ENCODE measurements around the gene EVI2A. TPM values are rescaled to one million over a fixed set of nuclear protein-coding genes. Genes with fewer than 3 reads are reported as not detected.

The EVI2A gene
- total and polyA plus RNA-seq, 2 experiments from 2014 or later = 1.3 TPM; not detected in 1

DNA sequence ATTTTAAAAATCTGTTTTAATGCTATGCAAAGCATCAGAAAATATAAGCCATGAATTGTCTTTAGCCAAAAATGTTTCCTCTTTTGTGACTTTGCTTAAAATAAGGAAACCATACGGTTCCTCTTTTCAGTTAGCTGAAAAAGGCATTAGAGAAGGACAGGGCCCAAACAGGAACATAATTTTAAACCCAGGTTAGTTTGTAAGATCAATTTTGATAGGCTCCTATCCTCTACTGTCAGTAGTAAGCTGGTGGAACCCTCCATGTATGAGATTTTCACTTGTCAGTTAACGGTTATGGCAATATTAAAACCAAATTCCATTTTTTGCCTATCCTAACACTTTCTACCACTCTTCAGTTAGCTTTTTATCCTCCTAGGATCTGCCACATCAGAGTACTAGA, 11.9 kb downstream of the EVI2A start (continued):
- TF ChIP-seq EZH2 (IDR thresholded peaks at IDR 0.05; ENCODE audit: low read depth, unreplicated experiment) (no peak), JUNB (IDR thresholded peaks at IDR 0.05; ENCODE audit: unreplicated experiment) (no peak), EZH2phosphoT487 (IDR thresholded peaks at IDR 0.05; ENCODE audit: unreplicated experiment) (no peak)

DNA sequence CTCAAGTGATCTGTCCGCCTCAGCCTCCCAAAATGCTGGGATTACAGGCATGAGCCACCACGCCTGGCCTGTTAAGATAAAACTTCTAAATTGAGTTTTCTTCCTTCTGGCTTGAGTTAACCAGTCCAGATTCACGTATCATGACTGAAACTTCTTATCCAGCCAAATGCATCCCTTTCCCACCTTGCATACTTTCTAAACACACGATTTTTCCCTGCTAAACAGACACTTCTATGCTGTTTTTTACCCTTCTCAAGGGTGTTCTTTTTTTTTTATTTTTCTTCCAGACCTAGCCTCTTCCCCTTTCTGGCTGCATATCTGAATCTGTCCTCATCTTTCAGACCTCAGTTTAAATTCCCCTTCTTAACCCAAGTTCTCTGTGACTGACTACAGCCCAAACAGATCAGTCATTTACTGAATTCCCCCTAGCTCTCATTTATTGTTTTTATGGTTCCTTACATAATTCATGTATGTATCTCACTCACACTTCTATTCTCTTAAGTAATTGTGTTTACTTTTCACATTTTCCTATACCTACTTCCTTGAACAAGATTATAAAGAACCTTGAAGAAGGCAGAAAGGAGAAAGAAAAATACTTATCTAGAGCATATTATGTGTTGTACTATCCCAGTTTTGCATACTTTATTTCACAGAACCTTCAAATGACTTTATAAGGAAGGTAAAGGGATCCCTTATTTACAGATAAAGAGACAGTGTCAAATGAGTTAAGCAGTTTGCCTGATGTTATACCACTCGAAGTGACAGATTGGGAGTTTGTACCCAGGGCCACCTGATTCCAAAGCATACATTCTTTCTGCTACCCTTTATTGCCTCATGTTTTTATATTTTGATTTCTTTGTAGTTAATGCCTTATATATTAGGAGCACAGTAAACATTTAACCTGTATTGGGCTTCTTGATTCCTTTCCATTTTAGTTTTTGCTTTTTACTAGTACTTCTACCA, 12.8 kb downstream of the EVI2A start:
- no peaks in the 10 kb centered on the region for H3K79me2 ChIP-seq (replicated peaks; ENCODE audit: insufficient read depth)
- H3K27me3 ChIP-seq (ENCODE audit: insufficient read depth) = no peaks in the 10 kb centered on the region
- H3K4me1 ChIP-seq (ENCODE audit: insufficient read depth) = peaks cover 5% of the 10 kb centered on the region; the same call in 1 of the 2 replicates
- Mint-ChIP-seq H3K27me3 (ENCODE audit: insufficient read depth, low read depth, poor library complexity) (no peaks in the 10 kb centered on the region), H3K36me3 (ENCODE audit: low read depth) (no peaks in the 10 kb centered on the region), H3K4me3 (no peak overlapping the region), H3K4me1 (peaks cover 9% of the 10 kb centered on the region), H3K9me3 (no peaks in the 10 kb centered on the region), H3K27ac (no peak overlapping the region; the same call in 1 of the 2 replicates)
- no peaks in the 10 kb centered on the region for H3F3A ChIP-seq (replicated peaks; ENCODE audit: low read depth)
- H3K4me2 ChIP-seq = no peak overlapping the region
- H4K20me1 ChIP-seq (replicated peaks; ENCODE audit: insufficient read depth) = no peaks in the 10 kb centered on the region; the same call in 1 of the 2 replicates
- DNase-seq (ENCODE audit: low spot score) = no peak
- peaks cover 7% of the 10 kb centered on the region; the same call in 1 of the 2 replicates for H3K9me2 ChIP-seq (ENCODE audit: insufficient read depth)
- no peak for ATAC-seq
- no peak overlapping the region for H3K4me3 ChIP-seq
- no peaks in the 10 kb centered on the region for H3K36me3 ChIP-seq (ENCODE audit: insufficient read depth)
- no peak overlapping the region for H2AFZ ChIP-seq
- H3K27ac ChIP-seq (ENCODE audit: low read depth) = no peak overlapping the region
- TF ChIP-seq NANOG (IDR thresholded peaks at IDR 0.05; ENCODE audit: borderline replicate concordance) (no peak), ZNF331 (CRISPR knock-in tag; IDR thresholded peaks at IDR 0.05; ENCODE audit: low read depth) (no peak), ZNF114 (CRISPR knock-in tag; IDR thresholded peaks at IDR 0.05) (no peak), EZH2phosphoT487 (IDR thresholded peaks at IDR 0.05; ENCODE audit: unreplicated experiment) (no peak), CREB1 (CRISPR knock-in tag; IDR thresholded peaks at IDR 0.05; ENCODE audit: low read depth) (no peak), EZH2 (IDR thresholded peaks at IDR 0.05; ENCODE audit: low read depth, unreplicated experiment) (no peak), STAT1 (IDR thresholded peaks at IDR 0.05; ENCODE audit: unreplicated experiment) (no peak)
- TF ChIP-seq, protein P1, sequence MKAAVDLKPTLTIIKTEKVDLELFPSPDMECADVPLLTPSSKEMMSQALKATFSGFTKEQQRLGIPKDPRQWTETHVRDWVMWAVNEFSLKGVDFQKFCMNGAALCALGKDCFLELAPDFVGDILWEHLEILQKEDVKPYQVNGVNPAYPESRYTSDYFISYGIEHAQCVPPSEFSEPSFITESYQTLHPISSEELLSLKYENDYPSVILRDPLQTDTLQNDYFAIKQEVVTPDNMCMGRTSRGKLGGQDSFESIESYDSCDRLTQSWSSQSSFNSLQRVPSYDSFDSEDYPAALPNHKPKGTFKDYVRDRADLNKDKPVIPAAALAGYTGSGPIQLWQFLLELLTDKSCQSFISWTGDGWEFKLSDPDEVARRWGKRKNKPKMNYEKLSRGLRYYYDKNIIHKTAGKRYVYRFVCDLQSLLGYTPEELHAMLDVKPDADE (IDR thresholded peaks at IDR 0.05) = no peak
- TF ChIP-seq, protein P2, sequence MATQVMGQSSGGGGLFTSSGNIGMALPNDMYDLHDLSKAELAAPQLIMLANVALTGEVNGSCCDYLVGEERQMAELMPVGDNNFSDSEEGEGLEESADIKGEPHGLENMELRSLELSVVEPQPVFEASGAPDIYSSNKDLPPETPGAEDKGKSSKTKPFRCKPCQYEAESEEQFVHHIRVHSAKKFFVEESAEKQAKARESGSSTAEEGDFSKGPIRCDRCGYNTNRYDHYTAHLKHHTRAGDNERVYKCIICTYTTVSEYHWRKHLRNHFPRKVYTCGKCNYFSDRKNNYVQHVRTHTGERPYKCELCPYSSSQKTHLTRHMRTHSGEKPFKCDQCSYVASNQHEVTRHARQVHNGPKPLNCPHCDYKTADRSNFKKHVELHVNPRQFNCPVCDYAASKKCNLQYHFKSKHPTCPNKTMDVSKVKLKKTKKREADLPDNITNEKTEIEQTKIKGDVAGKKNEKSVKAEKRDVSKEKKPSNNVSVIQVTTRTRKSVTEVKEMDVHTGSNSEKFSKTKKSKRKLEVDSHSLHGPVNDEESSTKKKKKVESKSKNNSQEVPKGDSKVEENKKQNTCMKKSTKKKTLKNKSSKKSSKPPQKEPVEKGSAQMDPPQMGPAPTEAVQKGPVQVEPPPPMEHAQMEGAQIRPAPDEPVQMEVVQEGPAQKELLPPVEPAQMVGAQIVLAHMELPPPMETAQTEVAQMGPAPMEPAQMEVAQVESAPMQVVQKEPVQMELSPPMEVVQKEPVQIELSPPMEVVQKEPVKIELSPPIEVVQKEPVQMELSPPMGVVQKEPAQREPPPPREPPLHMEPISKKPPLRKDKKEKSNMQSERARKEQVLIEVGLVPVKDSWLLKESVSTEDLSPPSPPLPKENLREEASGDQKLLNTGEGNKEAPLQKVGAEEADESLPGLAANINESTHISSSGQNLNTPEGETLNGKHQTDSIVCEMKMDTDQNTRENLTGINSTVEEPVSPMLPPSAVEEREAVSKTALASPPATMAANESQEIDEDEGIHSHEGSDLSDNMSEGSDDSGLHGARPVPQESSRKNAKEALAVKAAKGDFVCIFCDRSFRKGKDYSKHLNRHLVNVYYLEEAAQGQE (IDR thresholded peaks at IDR 0.05; ENCODE audit: unreplicated experiment) = no peak
- TF ChIP-seq, protein P3, sequence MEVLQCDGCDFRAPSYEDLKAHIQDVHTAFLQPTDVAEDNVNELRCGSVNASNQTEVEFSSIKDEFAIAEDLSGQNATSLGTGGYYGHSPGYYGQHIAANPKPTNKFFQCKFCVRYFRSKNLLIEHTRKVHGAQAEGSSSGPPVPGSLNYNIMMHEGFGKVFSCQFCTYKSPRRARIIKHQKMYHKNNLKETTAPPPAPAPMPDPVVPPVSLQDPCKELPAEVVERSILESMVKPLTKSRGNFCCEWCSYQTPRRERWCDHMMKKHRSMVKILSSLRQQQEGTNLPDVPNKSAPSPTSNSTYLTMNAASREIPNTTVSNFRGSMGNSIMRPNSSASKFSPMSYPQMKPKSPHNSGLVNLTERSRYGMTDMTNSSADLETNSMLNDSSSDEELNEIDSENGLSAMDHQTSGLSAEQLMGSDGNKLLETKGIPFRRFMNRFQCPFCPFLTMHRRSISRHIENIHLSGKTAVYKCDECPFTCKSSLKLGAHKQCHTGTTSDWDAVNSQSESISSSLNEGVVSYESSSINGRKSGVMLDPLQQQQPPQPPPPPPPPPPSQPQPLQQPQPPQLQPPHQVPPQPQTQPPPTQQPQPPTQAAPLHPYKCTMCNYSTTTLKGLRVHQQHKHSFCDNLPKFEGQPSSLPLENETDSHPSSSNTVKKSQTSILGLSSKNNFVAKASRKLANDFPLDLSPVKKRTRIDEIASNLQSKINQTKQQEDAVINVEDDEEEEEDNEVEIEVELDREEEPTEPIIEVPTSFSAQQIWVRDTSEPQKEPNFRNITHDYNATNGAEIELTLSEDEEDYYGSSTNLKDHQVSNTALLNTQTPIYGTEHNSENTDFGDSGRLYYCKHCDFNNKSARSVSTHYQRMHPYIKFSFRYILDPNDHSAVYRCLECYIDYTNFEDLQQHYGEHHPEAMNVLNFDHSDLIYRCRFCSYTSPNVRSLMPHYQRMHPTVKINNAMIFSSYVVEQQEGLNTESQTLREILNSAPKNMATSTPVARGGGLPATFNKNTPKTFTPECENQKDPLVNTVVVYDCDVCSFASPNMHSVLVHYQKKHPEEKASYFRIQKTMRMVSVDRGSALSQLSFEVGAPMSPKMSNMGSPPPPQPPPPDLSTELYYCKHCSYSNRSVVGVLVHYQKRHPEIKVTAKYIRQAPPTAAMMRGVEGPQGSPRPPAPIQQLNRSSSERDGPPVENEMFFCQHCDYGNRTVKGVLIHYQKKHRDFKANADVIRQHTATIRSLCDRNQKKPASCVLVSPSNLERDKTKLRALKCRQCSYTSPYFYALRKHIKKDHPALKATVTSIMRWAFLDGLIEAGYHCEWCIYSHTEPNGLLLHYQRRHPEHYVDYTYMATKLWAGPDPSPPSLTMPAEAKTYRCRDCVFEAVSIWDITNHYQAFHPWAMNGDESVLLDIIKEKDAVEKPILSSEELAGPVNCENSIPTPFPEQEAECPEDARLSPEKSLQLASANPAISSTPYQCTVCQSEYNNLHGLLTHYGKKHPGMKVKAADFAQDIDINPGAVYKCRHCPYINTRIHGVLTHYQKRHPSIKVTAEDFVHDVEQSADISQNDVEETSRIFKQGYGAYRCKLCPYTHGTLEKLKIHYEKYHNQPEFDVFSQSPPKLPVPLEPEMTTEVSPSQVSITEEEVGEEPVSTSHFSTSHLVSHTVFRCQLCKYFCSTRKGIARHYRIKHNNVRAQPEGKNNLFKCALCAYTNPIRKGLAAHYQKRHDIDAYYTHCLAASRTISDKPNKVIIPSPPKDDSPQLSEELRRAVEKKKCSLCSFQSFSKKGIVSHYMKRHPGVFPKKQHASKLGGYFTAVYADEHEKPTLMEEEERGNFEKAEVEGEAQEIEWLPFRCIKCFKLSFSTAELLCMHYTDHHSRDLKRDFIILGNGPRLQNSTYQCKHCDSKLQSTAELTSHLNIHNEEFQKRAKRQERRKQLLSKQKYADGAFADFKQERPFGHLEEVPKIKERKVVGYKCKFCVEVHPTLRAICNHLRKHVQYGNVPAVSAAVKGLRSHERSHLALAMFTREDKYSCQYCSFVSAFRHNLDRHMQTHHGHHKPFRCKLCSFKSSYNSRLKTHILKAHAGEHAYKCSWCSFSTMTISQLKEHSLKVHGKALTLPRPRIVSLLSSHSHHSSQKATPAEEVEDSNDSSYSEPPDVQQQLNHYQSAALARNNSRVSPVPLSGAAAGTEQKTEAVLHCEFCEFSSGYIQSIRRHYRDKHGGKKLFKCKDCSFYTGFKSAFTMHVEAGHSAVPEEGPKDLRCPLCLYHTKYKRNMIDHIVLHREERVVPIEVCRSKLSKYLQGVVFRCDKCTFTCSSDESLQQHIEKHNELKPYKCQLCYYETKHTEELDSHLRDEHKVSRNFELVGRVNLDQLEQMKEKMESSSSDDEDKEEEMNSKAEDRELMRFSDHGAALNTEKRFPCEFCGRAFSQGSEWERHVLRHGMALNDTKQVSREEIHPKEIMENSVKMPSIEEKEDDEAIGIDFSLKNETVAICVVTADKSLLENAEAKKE (CRISPR knock-in tag; IDR thresholded peaks at IDR 0.05) = no peak

Data from GM23338 (cell line).